GM19467 (cell line): ENCODE results near the gene PLCB3.

ENCODE experiments used
- ATAC-seq: cut with Tn5 transposase; IDR thresholded peaks from one replicate; pipeline ENCODE4 v1.9.1; 2021; ENCODE audit warnings: mild to moderate bottlenecking, moderate library complexity; ENCODE audit not compliant: unreplicated experiment

The PLCB3 gene

DNA sequence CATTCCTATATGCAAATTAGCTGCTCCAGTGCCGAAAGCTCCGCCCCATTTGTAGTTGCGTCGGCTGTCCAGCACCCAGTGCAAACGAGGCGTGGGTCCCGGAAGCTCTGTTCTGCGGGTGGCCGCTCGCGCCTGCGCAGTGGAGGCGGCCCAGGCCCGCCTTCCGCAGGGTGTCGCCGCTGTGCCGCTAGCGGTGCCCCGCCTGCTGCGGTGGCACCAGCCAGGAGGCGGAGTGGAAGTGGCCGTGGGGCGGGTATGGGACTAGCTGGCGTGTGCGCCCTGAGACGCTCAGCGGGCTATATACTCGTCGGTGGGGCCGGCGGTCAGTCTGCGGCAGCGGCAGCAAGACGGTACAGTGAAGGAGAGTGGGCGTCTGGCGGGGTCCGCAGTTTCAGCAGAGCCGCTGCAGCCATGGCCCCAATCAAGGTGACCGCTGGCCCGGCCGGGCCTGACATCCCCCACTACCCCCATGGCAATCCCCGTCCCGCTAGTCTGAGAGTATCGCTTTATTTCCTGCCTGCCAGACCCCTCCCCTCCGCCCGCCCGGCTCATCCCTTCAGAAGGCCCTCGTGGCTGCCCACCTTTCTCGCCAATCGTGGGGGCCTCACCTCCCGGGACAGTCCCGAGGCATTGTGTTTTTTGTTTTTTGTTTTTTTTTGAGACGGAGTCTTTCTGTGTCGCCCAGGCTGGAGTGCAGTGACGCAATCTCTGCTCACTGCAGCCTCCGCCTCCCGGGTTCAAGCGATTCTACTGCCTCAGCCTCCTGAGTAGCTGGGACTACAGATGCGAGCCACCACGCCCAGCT is 66.8 kb downstream of the PLCB3 start, which contains the start of gene PRDX5:
PRDX5 (plus strand) TSS at position 161 of the 805 bp plus-strand sequence; CDS start at position 256, 95 bp downstream.
- ATAC-seq, result peak; percentile 60
